ENCODE measurements around the gene RAB5IF. TPM values are rescaled to one million over a fixed set of nuclear protein-coding genes. Genes with fewer than 3 reads are reported as not detected.

RAB5IF gene
- total and polyA plus RNA-seq, 3 donors from 2014 or later: 75.7 to 93.1 (median 81.3) TPM

DNA sequence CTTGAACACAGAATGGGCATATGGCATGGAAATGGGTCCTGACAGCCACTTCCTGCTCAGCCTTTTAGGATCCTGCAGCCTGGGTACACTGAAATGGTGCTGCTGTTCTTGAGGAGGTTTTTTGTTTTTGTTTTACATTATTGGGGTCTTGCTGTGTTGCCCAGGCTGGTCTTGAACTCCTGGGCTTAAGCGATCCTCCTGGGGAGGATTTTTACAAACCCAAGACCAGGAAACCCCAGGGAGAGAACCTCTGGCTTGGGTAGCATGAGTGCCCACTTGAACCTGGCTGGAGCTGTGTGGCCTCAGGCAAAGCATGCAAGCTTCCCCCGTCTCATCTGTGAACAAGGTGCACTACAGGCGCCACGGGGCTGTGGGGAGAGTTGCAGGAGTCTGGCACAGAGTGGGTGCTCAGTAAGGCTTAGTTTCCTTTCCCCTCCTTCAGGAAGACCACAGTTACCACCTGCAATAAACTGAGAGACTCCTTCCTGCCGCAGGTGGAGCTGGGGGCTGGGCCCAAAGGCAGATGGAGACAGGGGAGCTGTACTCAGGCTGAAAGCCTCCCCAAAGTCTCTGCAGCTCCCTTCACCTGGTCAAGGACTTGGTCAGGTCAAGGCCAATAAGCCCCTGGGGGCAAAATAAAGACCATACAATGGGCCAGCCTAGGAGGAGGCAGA, 38.6 kb downstream of the RAB5IF start:
- Histone ChIP-seq H3K4me1 (no peaks in the 10 kb centered on the region), H3K4me3 (no peak overlapping the region), H3K9me3 (no peaks in the 10 kb centered on the region), H3K36me3 (ENCODE audit: low read depth, missing control alignments) (no peaks in the 10 kb centered on the region), H3K27ac (no peak overlapping the region), H3K27me3 (no peaks in the 10 kb centered on the region)
- 67 to 88% methylated on average over 3 to 5 of the region's 5 CpGs for WGBS, 2 donors
- intact Hi-C loops (cut with DNase I; ENCODE audit: low total_unique reads): no loop called here
- DNase-seq: no peak
- TF ChIP-seq CTCF (IDR thresholded peaks at IDR 0.05) (no peak), POLR2A (IDR thresholded peaks at IDR 0.05) (no peak)

DNA sequence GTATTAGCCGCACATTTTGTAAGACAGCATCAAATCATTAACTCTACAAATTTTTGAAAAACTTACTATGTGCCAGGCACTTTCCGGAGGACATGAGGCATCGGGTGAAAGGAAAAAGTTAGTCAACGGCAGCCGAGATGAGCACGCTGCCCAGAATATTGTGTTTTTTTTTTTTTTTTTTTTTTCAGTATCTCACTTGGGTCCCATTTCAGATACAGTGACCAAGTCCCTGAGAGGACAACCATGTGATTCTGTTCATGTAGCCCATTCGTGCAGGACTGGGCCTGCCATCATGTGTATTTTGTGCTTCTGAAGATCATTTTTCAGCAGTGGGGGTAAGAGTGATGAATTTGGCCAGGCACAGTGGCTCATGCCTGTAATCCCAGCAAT, 39.1 kb downstream of the RAB5IF start:
- H3K4me1 ChIP-seq: no peaks in the 10 kb centered on the region
- WGBS, 2 donors: 78 to 86% methylated on average over 7 of the region's 7 CpGs
- H3K27me3 ChIP-seq: no peaks in the 10 kb centered on the region
- H3K36me3 ChIP-seq (ENCODE audit: low read depth, missing control alignments): no peaks in the 10 kb centered on the region
- DNase-seq: no peak
- intact Hi-C loops (cut with DNase I; ENCODE audit: low total_unique reads): no loop called here
- H3K9me3 ChIP-seq: no peaks in the 10 kb centered on the region
- no peak for TF ChIP-seq POLR2A (IDR thresholded peaks at IDR 0.05)
- no peak for TF ChIP-seq CTCF (IDR thresholded peaks at IDR 0.05)
- H3K4me3 ChIP-seq: no peak overlapping the region
- H3K27ac ChIP-seq: no peak overlapping the region

- H3K27ac ChIP-seq: no peak overlapping the region
- H3K27me3 ChIP-seq: no peaks in the 10 kb centered on the region
- no peak for DNase-seq
- no peaks in the 10 kb centered on the region for H3K4me1 ChIP-seq
- TF ChIP-seq CTCF (IDR thresholded peaks at IDR 0.05) (no peak), POLR2A (IDR thresholded peaks at IDR 0.05) (no peak)
- no peak overlapping the region for H3K4me3 ChIP-seq
- no peaks in the 10 kb centered on the region for H3K36me3 ChIP-seq (ENCODE audit: low read depth, missing control alignments)
- no peaks in the 10 kb centered on the region for H3K9me3 ChIP-seq
- WGBS, 2 donors: 81 to 95% methylated on average over 7 of the region's 7 CpGs
- intact Hi-C loops (cut with DNase I; ENCODE audit: low total_unique reads): no loop called here
These were observed 39.8 kb downstream of the RAB5IF start for GRCh38 chr20:36645353-36645752.

DNA sequence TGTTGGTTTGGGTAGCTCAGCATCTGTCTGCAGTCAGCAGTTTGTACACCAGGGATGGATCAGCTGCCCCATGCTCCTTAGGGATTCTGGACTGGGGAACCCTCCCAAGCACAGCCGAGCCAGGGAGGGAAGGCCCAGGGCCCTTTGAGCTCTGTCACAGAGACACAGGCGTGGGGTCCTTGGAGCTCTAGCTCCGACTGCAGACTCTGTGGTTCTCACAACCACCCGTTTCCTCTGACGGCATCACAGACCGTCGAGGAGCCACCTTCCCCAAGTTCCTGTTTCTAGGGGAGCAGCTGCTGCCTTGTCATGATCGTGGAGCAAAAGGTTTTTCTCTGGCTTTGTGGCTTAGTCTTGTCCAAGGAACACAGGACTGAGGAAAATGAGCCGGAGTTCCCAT, 40.4 kb downstream of the RAB5IF start, which contains the start of gene SLA2:
SLA2 (minus strand) TSS at position 199 of the 400 bp plus-strand sequence. CDS start 4,861 bp downstream, outside the sequence.
- TF ChIP-seq CTCF (IDR thresholded peaks at IDR 0.05) (no peak), POLR2A (IDR thresholded peaks at IDR 0.05) (no peak)
- no peaks in the 10 kb centered on the region for H3K36me3 ChIP-seq (ENCODE audit: low read depth, missing control alignments)
- H3K27me3 ChIP-seq: no peaks in the 10 kb centered on the region
- intact Hi-C loops (cut with DNase I; ENCODE audit: low total_unique reads): no loop called here
- H3K9me3 ChIP-seq: no peaks in the 10 kb centered on the region
- DNase-seq: no peak
- WGBS, 2 donors: 58 to 80% methylated on average over 7 to 9 of the region's 9 CpGs
- no peak within 1 kb of the TSS for H3K27ac ChIP-seq
- no peaks in the 10 kb centered on the region for H3K4me1 ChIP-seq
- no peak within 1 kb of the TSS for H3K4me3 ChIP-seq

- intact Hi-C loops (cut with DNase I; ENCODE audit: low total_unique reads): no loop called here
- 92 to 93% methylated on average over 3 of the region's 3 CpGs for WGBS, 2 donors
- no peak overlapping the region for H3K4me3 ChIP-seq
- H3K27ac ChIP-seq: no peak overlapping the region
- TF ChIP-seq POLR2A (IDR thresholded peaks at IDR 0.05): no peak
- no peak for TF ChIP-seq CTCF (IDR thresholded peaks at IDR 0.05)
- no peaks in the 10 kb centered on the region for H3K4me1 ChIP-seq
- H3K36me3 ChIP-seq (ENCODE audit: low read depth, missing control alignments): no peaks in the 10 kb centered on the region
- H3K9me3 ChIP-seq: no peaks in the 10 kb centered on the region
- no peaks in the 10 kb centered on the region for H3K27me3 ChIP-seq
- DNase-seq: no peak
These were observed 41.1 kb downstream of the RAB5IF start for GRCh38 chr20:36646678-36647077.

Data from testis (tissue), 3 donors.